Measurements from ENCODE around the gene ZNF560. TPM values are rescaled to one million over a fixed set of nuclear protein-coding genes. Genes with fewer than 3 reads are reported as not detected.

The ZNF560 gene
- total and polyA plus RNA-seq, 2 of the 13 experiments (the other 11 are each of a cell fraction or from before 2014, with no cell fraction given): not detected

DNA sequence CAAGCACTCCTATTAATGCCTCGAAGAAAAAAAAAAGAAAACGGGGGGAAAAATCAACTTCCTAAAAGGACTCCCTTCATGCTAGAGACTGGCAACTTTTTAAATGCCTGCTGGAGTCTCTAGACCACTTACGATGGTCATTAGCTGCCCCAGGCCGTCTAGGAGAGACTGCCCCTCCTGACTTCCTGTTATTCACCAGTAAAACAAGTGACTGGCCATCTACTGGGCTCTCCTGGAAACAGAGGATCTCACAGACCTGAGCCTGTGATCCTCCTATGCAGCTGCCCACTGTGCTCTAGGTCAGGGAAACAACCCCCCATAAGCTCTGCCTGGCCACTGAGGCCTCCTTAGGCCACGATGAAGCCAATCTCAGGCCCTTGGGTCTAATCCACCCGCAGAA is 70.5 kb downstream of the ZNF560 start:
- Histone ChIP-seq H3K36me3 (replicated peaks in 1 of 2; ENCODE audit: control insufficient read depth in 1 of 2, insufficient read depth in 2 of 2, low read length in 2 of 2) (peaks cover 22 to 34% of the 10 kb centered on the region in 2 experiments; a peak in 3 of 5 replicates), H3K9ac (ENCODE audit: insufficient read depth, low read depth, low read length) (no peak overlapping the region), H3K4me3 (replicated peaks in 1 of 3; ENCODE audit: insufficient read depth in 1 of 3, low read depth in 2 of 3, low read length in 3 of 3) (no peak overlapping the region), H4K20me1 (ENCODE audit: insufficient read depth, low read length) (no peaks in the 10 kb centered on the region), H3K27me3 (ENCODE audit: control insufficient read depth in 1 of 2, insufficient read depth in 2 of 2, low read length in 2 of 2) (no peaks in the 10 kb centered on the region), H2AFZ (ENCODE audit: low read length) (no peak overlapping the region), H3K9me3 (ENCODE audit: low read length) (no peaks in the 10 kb centered on the region), H3K4me2 (ENCODE audit: low read depth, low read length) (no peak overlapping the region), H3K79me2 (ENCODE audit: insufficient read depth, low read length) (no peaks in the 10 kb centered on the region), H3K4me1 (ENCODE audit: insufficient read depth, low read length) (no peaks in the 10 kb centered on the region), H3K27ac (ENCODE audit: extremely low read length, insufficient read depth, low read length) (no peak overlapping the region)
- POLR2A ChIA-PET: no interaction called here
- intact Hi-C loops (cut with micrococcal nuclease; ENCODE audit: unreplicated experiment): no loop called here
- CTCF ChIA-PET (ENCODE audit: low intra/inter-chr PET ratio, low total read pairs): no interaction called here
- 81% methylated on average over 4 of the region's 6 CpGs for WGBS (ENCODE audit: low lambda C conversion rate)
- ATAC-seq (no peak), FAIRE-seq (no peak), DNase-seq (ENCODE audit: low spot score) (no peak)
- in situ Hi-C loops (cut with HindIII; ENCODE audit: extremely low pct_ligation_motif_present, low pct_unique_long_range_greater_than_20kb): no loop called here
- no peak for TF ChIP-seq BCL6 (CRISPR knock-in tag; IDR thresholded peaks at IDR 0.05)
- no peak for TF ChIP-seq EP300 (IDR thresholded peaks at IDR 0.05; ENCODE audit: low read depth in 2 of 2, low read length in 2 of 2)
- TF ChIP-seq EP300 (CRISPR knock-in tag; IDR thresholded peaks at IDR 0.05; ENCODE audit: borderline replicate concordance): no peak
- TF ChIP-seq, protein P1, sequence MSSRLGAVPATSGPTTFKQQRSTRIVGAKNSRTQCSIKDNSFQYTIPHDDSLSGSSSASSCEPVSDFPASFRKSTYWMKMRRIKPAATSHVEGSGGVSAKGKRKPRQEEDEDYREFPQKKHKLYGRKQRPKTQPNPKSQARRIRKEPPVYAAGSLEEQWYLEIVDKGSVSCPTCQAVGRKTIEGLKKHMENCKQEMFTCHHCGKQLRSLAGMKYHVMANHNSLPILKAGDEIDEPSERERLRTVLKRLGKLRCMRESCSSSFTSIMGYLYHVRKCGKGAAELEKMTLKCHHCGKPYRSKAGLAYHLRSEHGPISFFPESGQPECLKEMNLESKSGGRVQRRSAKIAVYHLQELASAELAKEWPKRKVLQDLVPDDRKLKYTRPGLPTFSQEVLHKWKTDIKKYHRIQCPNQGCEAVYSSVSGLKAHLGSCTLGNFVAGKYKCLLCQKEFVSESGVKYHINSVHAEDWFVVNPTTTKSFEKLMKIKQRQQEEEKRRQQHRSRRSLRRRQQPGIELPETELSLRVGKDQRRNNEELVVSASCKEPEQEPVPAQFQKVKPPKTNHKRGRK (CRISPR knock-in tag; IDR thresholded peaks at IDR 0.05): no peak
- no TSS peak for BruUV-seq (replicated peaks)

Other genes starting within 250 kb of the ZNF560 start
- not detected in 2 replicates for gene OR7E24, start 247.7 kb downstream of the ZNF560 start, total RNA-seq (2016; rRNA removed; fragmentation: Illumina TruSeq; extraction: Trizol)
- gene OR7E24, start 247.7 kb downstream of the ZNF560 start, polyA plus RNA-seq (2011; rRNA removed): not detected in 2 replicates
- 2.2 and 2.7 TPM in 2 replicates for gene ZNF699, start 188.8 kb downstream of the ZNF560 start, total RNA-seq (2016; rRNA removed; fragmentation: Illumina TruSeq; extraction: Trizol)
- gene ZNF699, start 188.8 kb downstream of the ZNF560 start, polyA plus RNA-seq (2011; rRNA removed): 0.33 and 0.77 TPM in 2 replicates
- gene ZNF559, start 174.4 kb downstream of the ZNF560 start, total RNA-seq (2016; rRNA removed; fragmentation: Illumina TruSeq; extraction: Trizol): 9.5 and 9.8 TPM in 2 replicates
- 5.6 and 6.3 TPM in 2 replicates for gene ZNF559, start 174.4 kb downstream of the ZNF560 start, polyA plus RNA-seq (2011; rRNA removed)
- 0.71 and 0.84 TPM in 2 replicates for gene ZNF177, start 135.6 kb downstream of the ZNF560 start, total RNA-seq (2016; rRNA removed; fragmentation: Illumina TruSeq; extraction: Trizol)
- 0.62 and 0.90 TPM in 2 replicates for gene ZNF177, start 135.6 kb downstream of the ZNF560 start, polyA plus RNA-seq (2011; rRNA removed)
- 12.8 and 19.8 TPM in 2 replicates for gene ZNF266, start 63.0 kb downstream of the ZNF560 start, total RNA-seq (2016; rRNA removed; fragmentation: Illumina TruSeq; extraction: Trizol)
- 20.8 TPM in 2 replicates for gene ZNF266, start 63.0 kb downstream of the ZNF560 start, polyA plus RNA-seq (2011; rRNA removed)
- 14.9 and 20.6 TPM in 2 replicates for gene ZNF426, start 40.0 kb upstream of the ZNF560 start, total RNA-seq (2016; rRNA removed; fragmentation: Illumina TruSeq; extraction: Trizol)
- gene ZNF426, start 40.0 kb upstream of the ZNF560 start, polyA plus RNA-seq (2011; rRNA removed): 3.8 and 4.0 TPM in 2 replicates
- 56.3 and 78.4 TPM in 2 replicates for gene ZNF121, start 85.9 kb upstream of the ZNF560 start, total RNA-seq (2016; rRNA removed; fragmentation: Illumina TruSeq; extraction: Trizol)
- 7.8 and 9.3 TPM in 2 replicates for gene ZNF121, start 85.9 kb upstream of the ZNF560 start, polyA plus RNA-seq (2011; rRNA removed)
- gene ZNF561, start 122.6 kb upstream of the ZNF560 start, total RNA-seq (2016; rRNA removed; fragmentation: Illumina TruSeq; extraction: Trizol): 35.1 and 54.3 TPM in 2 replicates
- 19.8 and 23.1 TPM in 2 replicates for gene ZNF561, start 122.6 kb upstream of the ZNF560 start, polyA plus RNA-seq (2011; rRNA removed)
- 32.7 and 43.8 TPM in 2 replicates for gene ZNF562, start 176.5 kb upstream of the ZNF560 start, total RNA-seq (2016; rRNA removed; fragmentation: Illumina TruSeq; extraction: Trizol)
- 12.9 and 13.1 TPM in 2 replicates for gene ZNF562, start 176.5 kb upstream of the ZNF560 start, polyA plus RNA-seq (2011; rRNA removed)